ENCODE results near the gene PLA2G12B. TPM values are rescaled to one million over a fixed set of nuclear protein-coding genes. Genes with fewer than 3 reads are reported as not detected.

PLA2G12B gene
- total and polyA plus RNA-seq, 2 of the 8 experiments (the other 6 are each of a cell fraction or from before 2014, with no cell fraction given) = not detected

GRCh38 chr10:72976886-72977285, 22.3 kb upstream of the PLA2G12B start:
- DNase-seq (ENCODE audit: low read depth in 1 of 2, low spot score in 2 of 2) (no peak), FAIRE-seq (no peak)
- CTCF ChIA-PET (ENCODE audit: partially characterized antibody) = interaction anchor here (0.6 to 0.7 kb wide), 2 partner anchors 22 to 158 kb away, joined by 3 to 4 read pairs; partner anchors contain the start of gene PLA2G12B
- H4K20me1 ChIP-seq (replicated peaks in 1 of 2; ENCODE audit: control insufficient read depth in 1 of 2, insufficient read depth in 2 of 2, low read length in 2 of 2) = no peaks in the 10 kb centered on the region
- no peaks in the 10 kb centered on the region for H3K4me1 ChIP-seq (replicated peaks in 1 of 4; ENCODE audit: control insufficient read depth in 3 of 4, insufficient read depth in 4 of 4, low read length in 3 of 4)
- no peak overlapping the region for H2BK15ac ChIP-seq (ENCODE audit: low read length)
- H3K79me1 ChIP-seq (ENCODE audit: low read depth, low read length) = no peaks in the 10 kb centered on the region
- H3K23me2 ChIP-seq (ENCODE audit: low read depth, low read length) = peaks cover 3% of the 10 kb centered on the region; the same call in 1 of the 2 replicates
- POLR2A ChIA-PET (ENCODE audit: partially characterized antibody) = no interaction called here
- H3K4ac ChIP-seq (replicated peaks; ENCODE audit: insufficient read length, low read depth, low read length) = no peak overlapping the region
- no peak overlapping the region for H3K27ac ChIP-seq (ENCODE audit: low read depth, low read length)
- no peak for TF ChIP-seq NANOG (IDR thresholded peaks at IDR 0.05; ENCODE audit: insufficient read depth, low read depth, low read length, poor library complexity, severe bottlenecking)
- H2BK20ac ChIP-seq (ENCODE audit: low read length) = no peak overlapping the region
- no peak overlapping the region for H3K23ac ChIP-seq (ENCODE audit: insufficient read length)
- H4K8ac ChIP-seq (ENCODE audit: extremely low read depth, insufficient read depth, low read length) = no peak overlapping the region
- H4K5ac ChIP-seq (ENCODE audit: insufficient read length, low read depth, low read length) = no peak overlapping the region
- H3K56ac ChIP-seq (replicated peaks; ENCODE audit: insufficient read length, low read depth, low read length) = no peak overlapping the region
- H2BK12ac ChIP-seq (ENCODE audit: low read depth, low read length) = no peak overlapping the region
- no peak overlapping the region for H3K4me3 ChIP-seq (ENCODE audit: extremely low read depth in 1 of 4, insufficient read depth in 2 of 4, low read depth in 3 of 4, low read length in 4 of 4)
- no peak overlapping the region for H2AK5ac ChIP-seq (ENCODE audit: low read depth, low read length)
- peaks cover 0 to 19% of the 10 kb centered on the region in 2 experiments; a peak in 1 of 4 replicates for H3K9me3 ChIP-seq (ENCODE audit: insufficient read depth in 2 of 2, low read depth in 1 of 2, low read length in 1 of 2)
- no peak overlapping the region for H2BK5ac ChIP-seq (ENCODE audit: low read depth, low read length)
- H3K27me3 ChIP-seq (replicated peaks in 1 of 4; ENCODE audit: control insufficient read depth in 3 of 4, extremely low read depth in 1 of 4, insufficient read depth in 3 of 4, low read length in 3 of 4) = no peaks in the 10 kb centered on the region
- H3K79me2 ChIP-seq (ENCODE audit: control insufficient read depth in 1 of 2, insufficient read depth in 2 of 2, low read length in 2 of 2) = no peaks in the 10 kb centered on the region
- no peak overlapping the region for H4K91ac ChIP-seq (replicated peaks; ENCODE audit: insufficient read length, low read length)
- no peak overlapping the region for H3K4me2 ChIP-seq (ENCODE audit: insufficient read depth in 1 of 2, low read depth in 2 of 2, low read length in 2 of 2)
- H3K36me3 ChIP-seq (ENCODE audit: control insufficient read depth in 2 of 4, insufficient read depth in 4 of 4, low read length in 3 of 4) = peaks cover 0 to 2% (median under 1%) of the 10 kb centered on the region in 4 experiments; a peak in 1 of 8 replicates
- no peak overlapping the region for H3K14ac ChIP-seq (ENCODE audit: insufficient read length)
- WGBS, 2 experiments (ENCODE audit: extremely low coverage in 1 of 2, insufficient coverage in 1 of 2, insufficient read length in 1 of 2, insufficient replicate concordance in 2 of 2, low coverage in 1 of 2, low lambda C conversion rate in 2 of 2, missing lambda C conversion rate in 1 of 2) = 68% methylated on average over 1 of the region's 1 CpG; no CpG with 5 or more reads in 1 of the 2 experiments
- H2BK120ac ChIP-seq (replicated peaks; ENCODE audit: low read depth, low read length) = no peak overlapping the region
- H2AFZ ChIP-seq (ENCODE audit: low read length) = no peak overlapping the region
- no peak overlapping the region for H3K9ac ChIP-seq (replicated peaks in 1 of 4; ENCODE audit: extremely low read depth in 1 of 4, low read depth in 3 of 4, low read length in 3 of 4)
- H3K18ac ChIP-seq (ENCODE audit: extremely low read depth, low read length) = no peak overlapping the region

Measured in H1 (cell line).